ENCODE measurements around the gene HEXIM1.

HEXIM1 gene

GRCh38 chr17:45147581-45148182 lies 593 bp upstream of the HEXIM1 start:
- peak; percentile 96 to 97 for DNase-seq

GRCh38 chr17:45149037-45149668 lies 878 bp downstream of the HEXIM1 start:
- peak; percentile 80 to 93 for DNase-seq

GRCh38 chr17:45149669-45150664 lies 1.7 kb downstream of the HEXIM1 start:
- DNase-seq = peak; percentile 47 to 79

- DNase-seq = no peak
Measured at GRCh38 chr17:45150911-45151809, 2.9 kb downstream of the HEXIM1 start.

GRCh38 chr17:45155029-45155428 lies 6.8 kb downstream of the HEXIM1 start:
- DNase-seq = no peak

- DNase-seq = no peak
Measured at GRCh38 chr17:45155483-45155882, 7.2 kb downstream of the HEXIM1 start.

GRCh38 chr17:45156242-45156641 lies 8.0 kb downstream of the HEXIM1 start:
- no peak for DNase-seq

GRCh38 chr17:45160447-45161287 lies 12.4 kb downstream of the HEXIM1 start:
- DNase-seq = peak; percentile 62 to 79

- DNase-seq = peak; percentile 100
Measured at GRCh38 chr17:45161288-45162024, 13.2 kb downstream of the HEXIM1 start, which contains the start of gene HEXIM2. Gene HEXIM2, plus strand, starts transcription at chr17:45161875. Its CDS starts 919 bp downstream, at chr17:45162794.

- no peak for DNase-seq
Measured at GRCh38 chr17:45162025-45162687, 13.9 kb downstream of the HEXIM1 start.

GRCh38 chr17:45164734-45165269 lies 16.5 kb downstream of the HEXIM1 start:
- DNase-seq = no peak

GRCh38 chr17:45168991-45169752 lies 20.9 kb downstream of the HEXIM1 start:
- no peak for DNase-seq

- no peak for DNase-seq
Measured at GRCh38 chr17:45170280-45170930, 22.1 kb downstream of the HEXIM1 start.

GRCh38 chr17:45170931-45171337 lies 22.7 kb downstream of the HEXIM1 start:
- DNase-seq = no peak

- no peak for DNase-seq
Measured at GRCh38 chr17:45171338-45172231, 23.3 kb downstream of the HEXIM1 start.

- DNase-seq = no peak
Measured at GRCh38 chr17:45172232-45172540, 23.9 kb downstream of the HEXIM1 start.

- DNase-seq = peak; percentile 8 to 65
Measured at GRCh38 chr17:45172541-45173286, 24.4 kb downstream of the HEXIM1 start.
